Astrocyte (in vitro differentiated cells and primary cell): ENCODE measurements around the gene TJP1. TPM values are rescaled to one million over a fixed set of nuclear protein-coding genes. Genes with fewer than 3 reads are reported as not detected.
"Not testable (repeated sequence)": the region's sequence is repeated elsewhere in the genome, so short reads cannot be mapped to it uniquely, and the experiment has no call there.

ENCODE experiments used
- DNase-seq: peaks from one replicate; pipeline ENCODE4 v3.0.0-alpha.2; 2010; ENCODE audit warnings: low read depth
- FAIRE-seq: peaks from 2 replicates; lab custom pipeline; 2011; peaks lifted over from hg19 to GRCh38; lab: Jason Lieb, UNC
- H2AFZ ChIP-seq: 2 replicates; pipeline ENCODE4 v1.6.0; 2012; ENCODE audit warnings: low read depth, low read length, inconsistent platforms
- H3K27ac ChIP-seq: 2 replicates; pipeline ENCODE4 v1.5.1; 2011; ENCODE audit warnings: low read depth, low read length, inconsistent platforms
- H3K27me3 ChIP-seq: 2 replicates; pipeline ENCODE4 v1.6.0; 2011; ENCODE audit warnings: low read length, inconsistent platforms; ENCODE audit not compliant: insufficient read depth
- H3K36me3 ChIP-seq: 2 replicates; pipeline ENCODE4 v1.5.1; 2011; ENCODE audit warnings: low read length, inconsistent platforms; ENCODE audit not compliant: insufficient read depth
- H3K4me1 ChIP-seq: 2 replicates; pipeline ENCODE4 v1.5.1; 2011; ENCODE audit warnings: low read length, inconsistent platforms; ENCODE audit not compliant: insufficient read depth
- H3K4me2 ChIP-seq: 2 replicates; pipeline ENCODE4 v1.6.0; 2012; ENCODE audit warnings: low read length, inconsistent platforms
- H3K4me3 ChIP-seq: 2 replicates; pipeline ENCODE4 v1.5.1; 2011; ENCODE audit warnings: low read depth, mild to moderate bottlenecking, low read length, inconsistent platforms; ENCODE audit not compliant: insufficient read depth
- H3K79me2 ChIP-seq: 2 replicates; pipeline ENCODE4 v1.6.0; 2012; ENCODE audit warnings: mild to moderate bottlenecking, low read length, inconsistent platforms; ENCODE audit not compliant: insufficient read depth
- H3K9ac ChIP-seq: 2 replicates; pipeline ENCODE4 v1.6.0; 2012; ENCODE audit warnings: mild to moderate bottlenecking, low read length, inconsistent platforms
- H3K9me3 ChIP-seq: 2 replicates; pipeline ENCODE4 v1.5.1; 2012; ENCODE audit warnings: low read depth, mild to moderate bottlenecking, low read length, inconsistent platforms; ENCODE audit not compliant: insufficient read depth
- H4K20me1 ChIP-seq: 2 replicates; pipeline ENCODE4 v1.6.0; 2012; ENCODE audit warnings: low read length, inconsistent platforms; ENCODE audit not compliant: insufficient read depth
- H3K27ac Mint-ChIP-seq: one replicate; pipeline ENCODE4 v1.8.0; 2021; ENCODE audit warnings: mild to moderate bottlenecking, mixed read lengths; ENCODE audit not compliant: unreplicated experiment
- H3K27me3 Mint-ChIP-seq: one replicate; pipeline ENCODE4 v1.8.0; 2021; ENCODE audit warnings: low read depth, mixed read lengths; ENCODE audit not compliant: unreplicated experiment
- H3K36me3 Mint-ChIP-seq: one replicate; pipeline ENCODE4 v1.8.0; 2021; ENCODE audit warnings: low read depth, mixed read lengths; ENCODE audit not compliant: unreplicated experiment
- H3K4me1 Mint-ChIP-seq: one replicate; pipeline ENCODE4 v1.8.0; 2021; ENCODE audit warnings: low read depth, mixed read lengths; ENCODE audit not compliant: unreplicated experiment
- H3K4me3 Mint-ChIP-seq: one replicate; pipeline ENCODE4 v1.8.0; 2021; ENCODE audit warnings: mild to moderate bottlenecking, moderate library complexity, mixed read lengths; ENCODE audit not compliant: unreplicated experiment
- H3K9me3 Mint-ChIP-seq: one replicate; pipeline ENCODE4 v1.8.0; 2021; ENCODE audit warnings: mild to moderate bottlenecking, mixed read lengths; ENCODE audit not compliant: unreplicated experiment
- EZH2 ChIP-seq: IDR thresholded peaks from 2 replicates; pipeline ENCODE4 v1.6.1; 2012; ENCODE audit warnings: mild to moderate bottlenecking, low read length, inconsistent platforms; ENCODE audit not compliant: insufficient read depth
- total RNA-seq: library from RNA; stranded (reverse); gene quantifications from 2 replicates; pipeline ENCODE4 v1.2.1, GENCODE V29; 2021
- TF ChIP-seq, protein P1 (sequence below): IDR thresholded peaks from 2 replicates; pipeline ENCODE4 v1.5.1; 2011; ENCODE audit warnings: low read depth, mild to moderate bottlenecking, inconsistent platforms, low read length, moderate library complexity; ENCODE audit not compliant: insufficient read depth

Gene TJP1
- total RNA-seq, 1 donor from 2014 or later, result 137 TPM

DNA sequence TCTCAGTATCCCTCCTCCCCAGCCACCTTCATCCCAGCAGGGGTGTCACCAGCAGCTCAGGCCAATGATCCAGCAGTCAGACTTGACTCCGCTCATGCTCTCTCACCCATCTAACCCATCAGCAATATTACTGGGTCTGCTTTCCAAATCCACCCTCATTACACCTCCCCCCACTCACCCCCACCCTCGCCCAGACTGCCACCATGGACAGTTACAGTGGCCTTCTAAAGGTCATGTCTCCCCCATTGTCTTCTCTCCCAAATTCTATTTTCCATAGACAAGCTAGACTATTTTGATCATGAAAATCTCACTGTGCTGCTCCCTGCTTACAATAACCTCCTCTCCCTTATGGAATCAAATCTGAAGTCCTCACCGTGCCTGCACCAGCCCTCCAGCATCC, 156.0 kb downstream of the TJP1 start:
- no peaks in the 10 kb centered on the region for H4K20me1 ChIP-seq

GRCh38 chr15:29665444-29666003, 156.7 kb downstream of the TJP1 start:
- Histone ChIP-seq H2AFZ (no peak overlapping the region), H3K27me3 (no peaks in the 10 kb centered on the region), H3K9ac (no peak overlapping the region), H3K4me3 (no peak overlapping the region), H4K20me1 (no peaks in the 10 kb centered on the region), H3K4me2 (no peak overlapping the region), H3K36me3 (no peaks in the 10 kb centered on the region), H3K4me1 (peaks cover 12% of the 10 kb centered on the region), H3K79me2 (no peaks in the 10 kb centered on the region), H3K9me3 (no peaks in the 10 kb centered on the region), H3K27ac (no peak overlapping the region)
- H3K4me1 Mint-ChIP-seq, result peaks cover 17% of the 10 kb centered on the region
- DNase-seq (no peak), FAIRE-seq (peak; percentile 37)
- H3K36me3 Mint-ChIP-seq, result no peaks in the 10 kb centered on the region
- H3K9me3 Mint-ChIP-seq, result no peaks in the 10 kb centered on the region
- H3K27ac Mint-ChIP-seq, result no peak overlapping the region
- H3K27me3 Mint-ChIP-seq, result peaks cover 5% of the 10 kb centered on the region
- no peak for TF ChIP-seq EZH2
- H3K4me3 Mint-ChIP-seq, result no peak overlapping the region

More for the DNA sequence above, 156.0 kb downstream of the TJP1 start:
- Histone ChIP-seq H3K27ac (no peak overlapping the region), H3K79me2 (no peaks in the 10 kb centered on the region), H3K36me3 (no peaks in the 10 kb centered on the region), H3K4me3 (no peak overlapping the region), H3K9me3 (no peaks in the 10 kb centered on the region), H2AFZ (no peak overlapping the region), H3K27me3 (no peaks in the 10 kb centered on the region), H3K9ac (no peak overlapping the region), H3K4me1 (peaks cover 19% of the 10 kb centered on the region), H3K4me2 (no peak overlapping the region)
- Mint-ChIP-seq H3K9me3 (no peaks in the 10 kb centered on the region), H3K27me3 (peaks cover 5% of the 10 kb centered on the region), H3K4me1 (peaks cover 24% of the 10 kb centered on the region), H3K4me3 (no peak overlapping the region), H3K27ac (peak overlapping the region; percentile 63), H3K36me3 (no peaks in the 10 kb centered on the region)
- DNase-seq, result no peak
- no peak for FAIRE-seq
- TF ChIP-seq EZH2, result no peak
- TF ChIP-seq, protein P1, sequence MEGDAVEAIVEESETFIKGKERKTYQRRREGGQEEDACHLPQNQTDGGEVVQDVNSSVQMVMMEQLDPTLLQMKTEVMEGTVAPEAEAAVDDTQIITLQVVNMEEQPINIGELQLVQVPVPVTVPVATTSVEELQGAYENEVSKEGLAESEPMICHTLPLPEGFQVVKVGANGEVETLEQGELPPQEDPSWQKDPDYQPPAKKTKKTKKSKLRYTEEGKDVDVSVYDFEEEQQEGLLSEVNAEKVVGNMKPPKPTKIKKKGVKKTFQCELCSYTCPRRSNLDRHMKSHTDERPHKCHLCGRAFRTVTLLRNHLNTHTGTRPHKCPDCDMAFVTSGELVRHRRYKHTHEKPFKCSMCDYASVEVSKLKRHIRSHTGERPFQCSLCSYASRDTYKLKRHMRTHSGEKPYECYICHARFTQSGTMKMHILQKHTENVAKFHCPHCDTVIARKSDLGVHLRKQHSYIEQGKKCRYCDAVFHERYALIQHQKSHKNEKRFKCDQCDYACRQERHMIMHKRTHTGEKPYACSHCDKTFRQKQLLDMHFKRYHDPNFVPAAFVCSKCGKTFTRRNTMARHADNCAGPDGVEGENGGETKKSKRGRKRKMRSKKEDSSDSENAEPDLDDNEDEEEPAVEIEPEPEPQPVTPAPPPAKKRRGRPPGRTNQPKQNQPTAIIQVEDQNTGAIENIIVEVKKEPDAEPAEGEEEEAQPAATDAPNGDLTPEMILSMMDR, result no peak

DNA sequence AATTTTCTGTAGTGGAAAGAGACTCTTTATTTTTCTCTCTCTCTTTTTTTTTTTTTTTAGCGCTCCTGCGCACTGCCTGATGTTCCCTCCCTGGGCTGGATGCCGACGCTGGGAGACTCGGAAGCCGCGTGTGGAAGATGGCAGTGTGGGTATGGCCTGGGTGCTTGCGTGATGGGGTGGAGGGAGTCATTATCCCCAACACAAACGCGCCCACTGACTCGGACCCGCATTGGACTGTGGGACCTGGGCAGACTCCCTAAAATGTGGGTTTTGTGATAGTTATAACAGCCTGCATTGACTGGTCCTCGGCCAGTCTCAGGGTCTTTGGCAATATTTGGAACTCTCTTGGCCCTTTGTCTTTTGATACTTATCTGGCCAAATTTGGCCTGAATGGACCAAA, 157.9 kb downstream of the TJP1 start:
- no peak for DNase-seq
- peaks cover 1% of the 10 kb centered on the region for H3K9me3 Mint-ChIP-seq
- H3K27ac ChIP-seq, result no peak overlapping the region
- peaks cover under 1% of the 10 kb centered on the region for H3K4me1 ChIP-seq
- no peak for FAIRE-seq
- no peak overlapping the region for H3K4me2 ChIP-seq
- H3K36me3 Mint-ChIP-seq, result no peaks in the 10 kb centered on the region
- no peak overlapping the region for H2AFZ ChIP-seq
- no peaks in the 10 kb centered on the region for H3K9me3 ChIP-seq
- H3K9ac ChIP-seq, result no peak overlapping the region
- no peak overlapping the region for H3K27ac Mint-ChIP-seq
- H3K4me3 ChIP-seq, result no peak overlapping the region
- TF ChIP-seq, protein P1, result no peak
- no peak for TF ChIP-seq EZH2
- H3K36me3 ChIP-seq, result no peaks in the 10 kb centered on the region
- no peaks in the 10 kb centered on the region for H3K79me2 ChIP-seq
- H3K4me3 Mint-ChIP-seq, result no peak overlapping the region
- H3K27me3 ChIP-seq, result no peaks in the 10 kb centered on the region
- peaks cover 5% of the 10 kb centered on the region for H3K27me3 Mint-ChIP-seq
- H3K4me1 Mint-ChIP-seq, result peaks cover 8% of the 10 kb centered on the region
- no peaks in the 10 kb centered on the region for H4K20me1 ChIP-seq

- H3K4me3 ChIP-seq, FAIRE-seq, H3K36me3 Mint-ChIP-seq, H3K4me3 Mint-ChIP-seq, H3K27me3 ChIP-seq, H3K9me3 ChIP-seq, H3K4me2 ChIP-seq, H2AFZ ChIP-seq, H3K27ac Mint-ChIP-seq, DNase-seq, H3K36me3 ChIP-seq, H3K9ac ChIP-seq, H3K79me2 ChIP-seq, H3K4me1 ChIP-seq, H3K27me3 Mint-ChIP-seq, H3K9me3 Mint-ChIP-seq, H3K27ac ChIP-seq, H3K4me1 Mint-ChIP-seq, H4K20me1 ChIP-seq: not testable (repeated sequence)
Observed at GRCh38 chr15:29657476-29657817, 164.8 kb downstream of the TJP1 start.
